KOPT-K1 (cell line): ENCODE measurements around the gene ATXN7L3B.

Experiments used
- H3K27ac ChIP-seq: fragments of 200-600 bp; sonication (generic); 2 replicates; pipeline ENCODE4 v1.5.1; 2016; ENCODE audit warnings: antibody characterized with exemption, mild to moderate bottlenecking, low read depth, low read length; ENCODE audit not compliant: poor library complexity, severe bottlenecking
- H3K36me3 ChIP-seq: fragments of 200-600 bp; sonication (generic); 2 replicates; pipeline ENCODE4 v1.5.1; 2017; ENCODE audit warnings: antibody characterized with exemption, mild to moderate bottlenecking, low read length, moderate library complexity; ENCODE audit not compliant: insufficient read depth
- H3K9me3 ChIP-seq: fragments of 200-600 bp; sonication (generic); 2 replicates; pipeline ENCODE4 v1.5.1; 2017; ENCODE audit warnings: antibody characterized with exemption, low read length, mild to moderate bottlenecking; ENCODE audit not compliant: insufficient read depth, poor library complexity, severe bottlenecking

The ATXN7L3B gene

DNA sequence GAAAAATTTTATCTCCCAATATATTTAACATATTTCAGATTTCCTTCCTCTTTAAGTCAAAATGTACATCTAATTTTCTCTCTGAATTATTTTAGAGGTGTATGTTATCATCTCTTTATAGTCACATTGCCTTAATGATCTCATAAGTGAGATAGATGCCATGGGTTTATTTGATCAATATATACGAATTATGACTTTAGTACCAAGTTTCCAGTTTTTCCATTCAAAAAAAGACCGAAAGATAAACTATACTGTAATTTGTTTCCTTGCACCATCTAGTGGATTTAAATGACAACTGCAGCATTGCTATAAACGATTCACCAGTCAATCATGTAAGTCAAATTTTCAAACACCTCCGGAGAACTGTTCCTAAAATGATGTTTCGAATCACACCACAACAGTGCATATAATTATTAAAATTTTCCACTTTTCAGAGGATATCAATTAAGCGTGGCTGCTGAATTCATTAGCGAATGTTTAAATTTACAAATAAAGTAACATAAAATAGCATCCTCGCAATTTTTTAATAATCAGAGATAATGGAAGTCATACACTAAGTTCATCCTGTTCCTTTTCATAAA lies 419 bp upstream of the ATXN7L3B start:
- Histone ChIP-seq H3K36me3 (peaks cover 34% of the 10 kb centered on the region), H3K9me3 (no peaks in the 10 kb centered on the region), H3K27ac (peak overlapping the region; percentile 96)

DNA sequence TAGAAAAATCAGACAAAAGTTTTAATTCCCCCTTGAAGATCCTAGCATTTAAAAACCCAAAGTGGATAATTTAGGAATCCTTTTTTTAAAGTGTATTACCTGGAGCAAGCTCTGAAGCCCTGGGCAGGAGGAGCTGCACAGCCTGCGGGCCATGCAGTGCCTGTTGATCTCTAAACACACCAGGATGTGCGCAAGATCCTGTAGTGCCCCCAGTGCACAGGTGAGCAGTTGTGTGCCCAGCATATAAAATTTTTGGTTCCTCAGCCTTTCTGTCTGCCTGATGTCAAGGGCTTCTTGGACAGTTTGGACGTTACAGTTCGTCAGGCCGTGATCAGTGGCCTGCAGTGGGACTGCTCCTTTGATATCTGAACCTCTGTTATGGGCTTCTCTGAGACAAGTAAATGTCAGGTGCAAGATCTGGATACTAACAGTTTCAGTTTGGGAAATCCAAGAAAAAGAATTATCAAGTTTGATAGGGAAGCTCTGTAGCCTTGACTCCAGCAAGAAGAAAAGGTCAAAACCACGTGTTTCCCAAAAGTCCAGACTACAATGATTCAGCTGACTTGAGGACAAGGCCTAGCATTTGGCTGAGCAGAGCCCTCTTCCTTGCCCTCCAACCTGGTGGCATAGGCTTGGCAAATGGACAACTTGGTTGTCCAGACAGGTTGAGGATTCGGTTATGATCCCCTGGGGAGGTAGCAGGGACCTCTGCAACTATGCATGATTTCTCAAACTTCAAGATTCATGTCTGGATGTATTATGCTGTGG lies 1.0 kb downstream of the ATXN7L3B start:
- Histone ChIP-seq H3K9me3 (no peaks in the 10 kb centered on the region), H3K36me3 (peaks cover 48% of the 10 kb centered on the region), H3K27ac (peak overlapping the region; percentile 96)

DNA sequence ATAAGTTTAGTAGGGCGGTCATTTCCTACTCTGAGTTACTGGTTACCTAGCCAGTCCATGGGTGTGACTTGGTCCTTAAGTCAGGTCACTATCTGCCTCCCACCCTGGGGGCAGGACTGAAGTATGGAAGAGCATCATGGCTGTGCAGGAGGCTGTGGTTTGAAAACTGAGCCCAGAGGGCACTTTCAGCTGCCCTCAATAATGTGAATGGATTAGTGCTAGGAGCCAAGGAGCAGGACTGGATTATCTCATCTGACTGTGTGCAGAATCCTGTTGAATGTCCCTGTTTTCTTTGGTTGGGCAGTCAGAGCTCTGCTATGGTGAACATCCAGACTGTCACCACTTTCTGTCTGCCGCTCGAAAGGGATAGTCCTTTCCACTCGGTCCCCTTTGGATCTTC lies 1.6 kb downstream of the ATXN7L3B start:
- Histone ChIP-seq H3K36me3 (peaks cover 49% of the 10 kb centered on the region), H3K27ac (peak overlapping the region; percentile 96), H3K9me3 (no peaks in the 10 kb centered on the region)

DNA sequence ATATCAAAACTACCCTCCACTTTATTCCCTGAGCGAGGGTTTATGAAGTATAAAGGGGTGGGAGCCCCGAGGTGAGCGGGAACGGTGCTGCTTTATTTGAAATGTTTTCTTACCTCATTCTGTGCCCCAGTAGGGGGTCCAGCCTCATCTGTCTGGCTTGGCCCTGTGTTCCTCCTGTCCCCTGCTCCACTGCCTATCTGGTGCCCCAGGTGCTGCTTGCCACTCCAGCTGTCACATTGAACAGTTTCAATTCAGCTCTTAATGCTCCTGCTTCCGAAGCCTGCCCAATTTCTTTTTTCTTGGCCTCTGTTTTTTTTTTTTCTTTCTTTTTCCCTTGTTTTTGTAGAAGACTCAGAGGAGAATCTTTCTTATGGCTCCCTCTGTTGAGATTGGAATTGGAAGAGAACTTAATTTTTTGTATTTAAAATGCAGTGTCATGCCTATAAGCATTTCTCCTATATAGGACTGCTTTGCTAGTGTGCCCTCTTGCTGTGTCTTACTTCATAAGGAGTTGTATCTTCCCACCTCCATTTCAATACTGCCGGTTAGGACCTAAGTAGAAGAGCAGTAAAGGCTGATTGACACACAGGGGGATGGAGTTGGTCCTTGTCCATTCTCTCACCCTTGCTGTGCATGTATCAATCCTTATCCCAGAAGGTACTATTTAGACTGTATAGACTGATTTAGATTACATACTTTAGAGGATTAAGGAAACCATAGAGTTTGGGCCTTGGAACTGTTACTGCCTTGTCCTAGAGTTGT lies 2.3 kb downstream of the ATXN7L3B start:
- Histone ChIP-seq H3K36me3 (peaks cover 49% of the 10 kb centered on the region), H3K27ac (peak overlapping the region; percentile 96)

DNA sequence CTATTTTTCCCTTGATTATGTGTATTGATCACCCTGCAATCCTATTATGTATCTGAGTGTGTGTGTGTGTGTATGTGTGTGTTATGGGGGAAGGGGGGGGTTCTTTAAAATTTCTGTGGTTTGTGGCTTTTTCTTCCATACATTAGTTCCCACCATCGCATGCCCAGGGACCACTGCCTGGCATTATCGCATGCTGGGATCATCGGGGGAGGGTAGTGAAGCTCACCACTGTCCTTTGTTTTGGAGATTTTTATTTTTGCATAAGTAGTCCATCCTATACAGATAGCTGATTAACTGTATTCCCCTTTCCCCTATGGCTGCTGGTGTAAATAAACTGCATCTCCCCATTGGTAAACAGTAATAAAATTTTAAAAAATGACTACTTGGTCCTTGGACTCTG lies 3.4 kb downstream of the ATXN7L3B start:
- Histone ChIP-seq H3K9me3 (no peaks in the 10 kb centered on the region), H3K27ac (no peak overlapping the region), H3K36me3 (peaks cover 49% of the 10 kb centered on the region)

More for the DNA sequence above, 2.3 kb downstream of the ATXN7L3B start:
- H3K9me3 ChIP-seq: no peaks in the 10 kb centered on the region

DNA sequence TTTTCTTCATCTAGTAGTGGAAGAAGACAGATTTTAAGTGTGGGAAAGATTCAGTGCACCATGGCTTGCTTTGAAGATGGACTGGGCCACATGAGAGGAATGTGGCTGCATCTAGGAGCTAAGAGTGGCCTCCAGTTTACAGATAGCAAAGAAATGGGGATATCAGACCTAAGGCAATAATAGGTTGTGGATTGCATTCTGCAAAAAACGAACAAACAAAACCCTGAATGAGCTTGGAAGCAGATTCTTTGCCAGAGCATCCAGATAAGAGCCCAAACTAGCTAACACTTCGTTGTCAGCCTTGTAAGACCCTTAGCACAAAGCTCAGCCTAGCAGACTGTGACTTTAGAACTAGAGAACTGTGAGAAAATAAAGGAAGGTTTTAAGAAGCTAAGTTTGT lies 9.6 kb downstream of the ATXN7L3B start:
- H3K36me3 ChIP-seq: peaks cover 15% of the 10 kb centered on the region
- no peak overlapping the region for H3K27ac ChIP-seq
- H3K9me3 ChIP-seq: no peaks in the 10 kb centered on the region

DNA sequence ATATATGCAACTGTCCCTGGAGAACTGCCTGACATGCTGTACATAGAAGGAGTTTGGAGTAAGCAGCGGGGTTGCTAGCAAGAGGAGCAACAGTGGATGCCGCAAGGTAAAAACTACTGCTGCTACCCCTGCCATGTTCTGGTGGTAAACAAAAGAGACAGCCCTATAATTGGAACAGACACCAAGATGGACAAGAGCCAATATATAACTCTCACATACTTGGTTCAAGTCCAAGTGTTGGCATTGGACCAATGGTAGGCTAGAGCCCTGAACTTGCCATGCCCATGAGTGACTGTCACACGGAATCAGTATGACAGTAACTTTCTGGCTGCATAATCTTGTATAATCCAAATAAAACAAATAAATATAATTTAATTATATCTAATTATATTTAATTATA lies 13.7 kb downstream of the ATXN7L3B start:
- Histone ChIP-seq H3K9me3 (no peaks in the 10 kb centered on the region), H3K36me3 (no peaks in the 10 kb centered on the region), H3K27ac (no peak overlapping the region)

DNA sequence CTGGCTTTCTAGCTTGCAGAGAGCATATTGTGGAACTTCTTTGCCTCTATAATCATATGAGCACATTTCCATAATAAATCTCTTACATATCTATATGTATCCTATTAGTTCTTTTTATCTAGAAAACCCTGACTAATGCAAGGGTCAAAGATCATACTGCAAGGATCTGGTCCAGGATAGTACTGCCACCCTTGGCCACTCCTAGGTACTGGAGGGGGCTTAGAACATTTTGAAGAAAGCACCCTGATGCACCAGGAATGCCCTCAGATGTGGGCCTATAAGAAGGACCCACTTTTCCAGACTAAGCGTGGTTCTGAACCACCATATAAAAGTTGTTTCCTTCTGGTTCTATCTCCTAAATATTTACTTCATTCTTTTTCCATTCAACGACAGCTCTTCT lies 14.6 kb downstream of the ATXN7L3B start:
- no peaks in the 10 kb centered on the region for H3K36me3 ChIP-seq
- no peak overlapping the region for H3K27ac ChIP-seq
- no peaks in the 10 kb centered on the region for H3K9me3 ChIP-seq

DNA sequence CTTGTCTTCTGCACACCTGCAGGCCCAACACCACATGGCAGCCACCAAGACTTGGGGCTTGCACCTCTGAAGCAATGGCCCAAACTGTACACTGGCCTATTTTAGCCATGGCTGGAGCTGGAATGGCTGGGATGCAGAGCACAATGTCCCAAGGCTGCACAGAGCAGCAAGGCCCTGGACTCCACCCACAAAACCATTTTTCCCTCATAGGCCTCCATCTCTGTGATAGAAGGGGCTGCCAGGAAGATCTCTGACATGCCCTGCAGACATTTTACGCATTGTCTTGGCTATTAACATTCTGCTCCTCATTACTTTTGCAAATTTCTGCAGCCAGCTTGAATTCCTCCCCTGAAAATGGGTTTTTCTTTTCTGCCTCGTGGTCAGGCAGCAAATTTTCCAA lies 22.1 kb downstream of the ATXN7L3B start:
- H3K27ac ChIP-seq: no peak overlapping the region
- no peaks in the 10 kb centered on the region for H3K36me3 ChIP-seq
- no peaks in the 10 kb centered on the region for H3K9me3 ChIP-seq

DNA sequence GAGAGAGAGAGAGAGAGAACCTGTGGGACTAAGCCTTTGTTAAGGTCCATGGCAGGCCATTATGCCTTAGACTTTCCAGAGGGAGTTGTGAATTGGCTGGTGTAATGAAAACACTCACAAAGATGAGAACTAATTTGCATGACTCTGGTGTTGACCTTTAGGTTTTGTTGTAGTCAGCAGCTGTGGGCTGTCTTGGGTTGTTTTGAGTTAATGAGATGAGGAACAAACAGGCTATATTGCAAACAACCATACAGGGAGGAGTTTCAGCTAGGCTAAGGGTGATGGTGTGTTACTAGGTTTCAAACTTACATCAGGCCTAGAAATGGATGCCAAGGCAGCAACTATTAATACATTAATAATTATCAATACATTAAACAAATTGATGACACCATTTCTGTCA lies 26.3 kb downstream of the ATXN7L3B start:
- Histone ChIP-seq H3K36me3 (no peaks in the 10 kb centered on the region), H3K9me3 (no peaks in the 10 kb centered on the region), H3K27ac (no peak overlapping the region)

DNA sequence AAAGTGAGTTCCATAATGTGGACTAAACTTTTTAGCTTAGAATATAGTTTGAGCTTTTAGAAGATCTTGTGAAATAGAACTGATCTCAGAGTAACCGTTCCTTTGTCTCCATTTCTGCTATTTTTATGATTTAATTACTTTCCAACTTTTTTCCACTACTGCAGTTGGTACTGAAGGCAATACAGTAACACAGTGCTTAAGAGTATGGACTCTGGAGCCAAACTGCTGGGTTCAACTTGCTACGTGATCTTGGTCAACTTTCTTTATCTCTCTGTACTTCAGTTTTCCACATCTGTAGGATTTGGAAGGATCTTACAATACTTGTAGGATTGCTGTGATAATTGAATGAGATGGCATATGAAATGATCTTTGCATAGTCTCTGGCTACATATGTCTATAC lies 40.9 kb downstream of the ATXN7L3B start:
- H3K36me3 ChIP-seq: no peaks in the 10 kb centered on the region
- H3K27ac ChIP-seq: no peak overlapping the region
- no peaks in the 10 kb centered on the region for H3K9me3 ChIP-seq

DNA sequence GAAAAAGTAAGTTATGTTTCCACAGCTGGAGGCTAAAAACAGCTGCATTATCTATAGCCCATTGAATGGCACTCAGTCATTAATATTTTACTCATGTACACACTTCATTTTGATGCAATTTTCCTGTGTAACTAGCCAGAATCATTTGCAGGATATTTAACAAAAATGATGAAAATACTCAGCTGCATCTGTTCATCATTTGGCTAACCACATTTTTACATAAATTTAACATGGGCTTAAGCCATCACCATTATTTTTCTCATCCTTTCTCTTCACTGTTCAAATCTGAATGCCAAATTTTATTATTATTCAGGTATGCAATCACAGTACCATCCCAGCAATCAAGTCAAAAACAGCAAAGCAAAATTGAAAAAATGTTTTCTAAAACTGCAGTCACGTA lies 41.8 kb downstream of the ATXN7L3B start:
- H3K36me3 ChIP-seq: no peaks in the 10 kb centered on the region
- H3K9me3 ChIP-seq: no peaks in the 10 kb centered on the region
- no peak overlapping the region for H3K27ac ChIP-seq

DNA sequence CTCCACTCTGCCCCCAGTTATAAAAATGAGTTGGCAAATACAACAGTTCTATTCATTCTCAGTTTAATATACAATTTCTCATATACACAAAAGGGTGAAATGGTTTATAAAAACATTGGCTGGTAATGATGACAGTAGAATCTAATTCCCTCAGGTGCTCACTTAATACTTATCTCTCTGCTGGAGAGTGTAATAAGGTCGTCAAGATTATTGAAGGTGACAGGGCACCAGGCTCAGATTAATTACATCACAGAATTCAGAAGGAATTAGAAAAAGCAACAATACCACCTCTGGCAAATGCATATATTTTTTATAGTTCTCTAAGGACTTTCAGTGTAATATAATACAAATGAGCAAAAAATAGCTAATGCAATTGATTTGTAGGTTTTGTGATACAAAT lies 42.3 kb downstream of the ATXN7L3B start:
- Histone ChIP-seq H3K27ac (no peak overlapping the region), H3K36me3 (no peaks in the 10 kb centered on the region), H3K9me3 (no peaks in the 10 kb centered on the region)

DNA sequence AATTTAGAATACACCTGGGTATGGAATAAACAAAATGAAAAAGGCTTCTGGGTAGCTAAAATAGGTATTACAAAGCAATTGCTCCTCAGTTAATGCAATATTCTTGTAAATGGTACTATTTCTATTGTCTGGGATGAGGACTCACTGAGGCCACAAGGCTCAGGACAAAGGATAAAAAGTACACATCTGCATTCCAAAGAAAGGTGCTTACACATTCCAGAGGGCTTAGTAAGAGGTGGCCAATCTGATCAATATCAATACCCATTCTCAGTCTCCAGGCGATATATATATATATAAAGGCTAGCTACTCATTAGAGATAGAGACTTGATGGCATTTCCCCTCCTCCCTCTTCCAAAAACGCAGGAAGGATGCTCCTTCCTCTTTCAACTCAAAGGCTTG lies 43.8 kb downstream of the ATXN7L3B start:
- no peaks in the 10 kb centered on the region for H3K9me3 ChIP-seq
- H3K36me3 ChIP-seq: no peaks in the 10 kb centered on the region
- H3K27ac ChIP-seq: no peak overlapping the region

DNA sequence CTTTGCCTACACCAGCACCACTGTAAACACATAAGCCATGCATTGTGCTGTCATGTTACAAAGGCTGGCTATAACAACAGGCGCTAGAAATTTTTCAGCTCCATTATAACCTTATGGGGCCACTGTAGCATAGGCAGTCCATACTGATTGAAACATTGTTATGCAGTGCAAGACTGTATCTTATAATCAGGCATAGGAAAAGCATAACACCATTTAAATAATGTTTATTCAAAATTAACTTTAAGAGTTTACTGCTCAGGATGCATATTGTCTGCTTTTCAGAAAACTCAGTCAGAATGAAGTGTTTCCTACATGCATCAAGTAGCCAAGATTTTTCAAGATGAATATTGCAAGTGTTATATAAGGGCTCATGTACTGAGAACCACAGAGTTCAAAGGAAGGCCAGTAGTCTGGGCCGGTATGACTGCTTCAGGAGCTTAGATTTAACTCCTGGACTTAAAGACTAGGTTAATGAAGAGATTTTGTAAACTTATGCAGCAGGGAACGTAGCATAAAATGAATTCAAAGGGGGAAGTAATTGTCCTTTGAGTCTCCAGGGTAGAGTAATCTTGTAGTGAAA lies 46.9 kb downstream of the ATXN7L3B start:
- Histone ChIP-seq H3K27ac (no peak overlapping the region), H3K36me3 (no peaks in the 10 kb centered on the region), H3K9me3 (no peaks in the 10 kb centered on the region)
